Breast epithelium (tissue), 4 donors: ENCODE results near the gene TRAPPC5. TPM values are rescaled to one million over a fixed set of nuclear protein-coding genes. Genes with fewer than 3 reads are reported as not detected.

Experiments
- DNase-seq, 2 donors: peaks; one replicate each; pipeline ENCODE4 v3.0.0-alpha.2; 2019; ENCODE audit warnings: low spot score in 2 of 2
- H3K27ac ChIP-seq, 2 donors: fragments of 200-600 bp; sonication (generic) in 1 of 2; one replicate each; pipeline ENCODE4 v1.5.1; 2016 to 2019; ENCODE audit warnings: mild to moderate bottlenecking in 1 of 2
- H3K27me3 ChIP-seq, 2 donors: fragments of 200-600 bp; sonication (generic) in 1 of 2; one replicate each; pipeline versions ENCODE4 v1.5.1 to v1.6.0; 2017 to 2019; ENCODE audit warnings: control low read depth in 1 of 2, mild to moderate bottlenecking in 1 of 2
- H3K36me3 ChIP-seq: fragments of 200-600 bp; one replicate; pipeline ENCODE4 v1.5.1; 2019
- H3K4me1 ChIP-seq, 2 donors: fragments of 200-600 bp; sonication (generic); one replicate each; pipeline ENCODE4 v1.5.1; 2016 to 2019; ENCODE audit warnings: control low read depth in 1 of 2
- H3K4me3 ChIP-seq, 3 donors: fragments of 200-600 bp; sonication (generic); 1 replicate in 2 of 3; 2 replicates in 1 of 3; pipeline ENCODE4 v1.5.1; 2016 to 2019; ENCODE audit warnings: mild to moderate bottlenecking in 3 of 3, moderate library complexity in 2 of 3
- H3K9me3 ChIP-seq, 2 donors: fragments of 200-600 bp; sonication (generic) in 1 of 2; one replicate each; pipeline ENCODE4 v1.5.1; 2016 to 2019; ENCODE audit warnings: control low read depth in 1 of 2
- POLR2A ChIP-seq: fragments of 450-650 bp; IDR thresholded peaks from one replicate; pipeline ENCODE4 v1.6.1; 2016; ENCODE audit warnings: antibody characterized with exemption, mild to moderate bottlenecking, moderate library complexity
- POLR2AphosphoS5 ChIP-seq, 3 donors: sonication (generic); formaldehyde crosslinking; IDR thresholded peaks; one replicate each; pipeline ENCODE4 v1.6.1; 2017; ENCODE audit warnings: antibody characterized with exemption in 3 of 3
- intact Hi-C: fragments of 100-400 bp; cut with DNase I; formaldehyde crosslinking; loops from one replicate; pipeline ENCODE4 v1.15.1; 2023; ENCODE audit warnings: low total_unique reads
- total RNA-seq, 3 donors: library from RNA; depleted of rRNA; stranded (reverse); fragments of >200 nt; gene quantifications; one replicate each; pipeline ENCODE4 v1.1.0, GENCODE V29; 2016
- TF ChIP-seq, protein P1 (sequence below), 3 donors: fragments of 450-650 bp; IDR thresholded peaks; one replicate each; pipeline ENCODE4 v1.5.1; 2016 to 2017; ENCODE audit warnings: antibody characterized with exemption in 3 of 3, mild to moderate bottlenecking in 3 of 3, moderate library complexity in 3 of 3

TRAPPC5 gene
- total RNA-seq, 3 donors from 2014 or later = 34.7 to 84.0 (median 62.6) TPM

GRCh38 chr19:7701049-7701653 is 20.5 kb downstream of the TRAPPC5 start:
- Histone ChIP-seq H3K36me3 (no peaks in the 10 kb centered on the region), H3K27ac (no peak overlapping the region), H3K27me3 (peaks cover 0 to 58% of the 10 kb centered on the region in 2 donors), H3K4me1 (no peaks in the 10 kb centered on the region), H3K4me3 (no peak overlapping the region), H3K9me3 (no peaks in the 10 kb centered on the region)
- DNase-seq = no peak
- intact Hi-C loops = no loop called here
- TF ChIP-seq, protein P1, sequence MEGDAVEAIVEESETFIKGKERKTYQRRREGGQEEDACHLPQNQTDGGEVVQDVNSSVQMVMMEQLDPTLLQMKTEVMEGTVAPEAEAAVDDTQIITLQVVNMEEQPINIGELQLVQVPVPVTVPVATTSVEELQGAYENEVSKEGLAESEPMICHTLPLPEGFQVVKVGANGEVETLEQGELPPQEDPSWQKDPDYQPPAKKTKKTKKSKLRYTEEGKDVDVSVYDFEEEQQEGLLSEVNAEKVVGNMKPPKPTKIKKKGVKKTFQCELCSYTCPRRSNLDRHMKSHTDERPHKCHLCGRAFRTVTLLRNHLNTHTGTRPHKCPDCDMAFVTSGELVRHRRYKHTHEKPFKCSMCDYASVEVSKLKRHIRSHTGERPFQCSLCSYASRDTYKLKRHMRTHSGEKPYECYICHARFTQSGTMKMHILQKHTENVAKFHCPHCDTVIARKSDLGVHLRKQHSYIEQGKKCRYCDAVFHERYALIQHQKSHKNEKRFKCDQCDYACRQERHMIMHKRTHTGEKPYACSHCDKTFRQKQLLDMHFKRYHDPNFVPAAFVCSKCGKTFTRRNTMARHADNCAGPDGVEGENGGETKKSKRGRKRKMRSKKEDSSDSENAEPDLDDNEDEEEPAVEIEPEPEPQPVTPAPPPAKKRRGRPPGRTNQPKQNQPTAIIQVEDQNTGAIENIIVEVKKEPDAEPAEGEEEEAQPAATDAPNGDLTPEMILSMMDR (IDR thresholded peaks at IDR 0.05) = no peak
- TF ChIP-seq POLR2A = no peak
- no peak for TF ChIP-seq POLR2AphosphoS5 (IDR thresholded peaks at IDR 0.05)

GRCh38 chr19:7701654-7702457 is 21.2 kb downstream of the TRAPPC5 start, which contains the start of gene FCER2:
Gene FCER2, minus strand, starts transcription at chr19:7702131. Its CDS starts 2,371 bp downstream, at chr19:7699760.
- intact Hi-C loops = no loop called here
- Histone ChIP-seq H3K27me3 (peaks cover 0 to 55% of the 10 kb centered on the region in 2 donors), H3K4me1 (no peaks in the 10 kb centered on the region), H3K9me3 (no peaks in the 10 kb centered on the region), H3K36me3 (no peaks in the 10 kb centered on the region), H3K4me3 (no peak within 1 kb of the TSS), H3K27ac (no peak within 1 kb of the TSS)
- DNase-seq = no peak
- TF ChIP-seq POLR2AphosphoS5 (IDR thresholded peaks at IDR 0.05) = no peak
- TF ChIP-seq POLR2A = no peak
- TF ChIP-seq, protein P1 (IDR thresholded peaks at IDR 0.05) = no peak

DNA sequence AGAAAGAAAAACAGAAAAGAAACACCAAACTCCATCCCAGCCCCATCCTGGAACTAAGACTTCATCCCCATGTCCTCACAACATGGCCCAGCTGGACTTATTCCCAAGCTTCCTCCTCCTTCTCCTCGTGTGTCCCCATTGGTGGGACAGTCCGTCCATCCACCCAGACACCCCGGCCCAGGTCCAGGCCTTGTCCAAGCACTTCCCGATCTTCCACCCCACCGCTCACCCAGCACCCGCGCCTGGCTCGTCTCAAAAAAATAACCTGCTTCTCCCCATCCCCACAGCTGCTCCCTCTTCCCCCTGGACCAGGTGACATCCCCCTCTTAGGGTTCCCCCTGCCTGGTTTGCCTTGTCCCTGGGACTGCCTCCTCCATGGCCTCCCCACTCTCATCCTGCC is 22.7 kb downstream of the TRAPPC5 start:
- H3K27me3 ChIP-seq = peaks cover 0 to 40% of the 10 kb centered on the region in 2 donors
- no peak for TF ChIP-seq POLR2A
- TF ChIP-seq POLR2AphosphoS5 (IDR thresholded peaks at IDR 0.05) = no peak
- TF ChIP-seq, protein P1 (IDR thresholded peaks at IDR 0.05) = no peak
- H3K9me3 ChIP-seq = no peaks in the 10 kb centered on the region
- H3K27ac ChIP-seq = no peak overlapping the region
- no peak overlapping the region for H3K4me3 ChIP-seq
- no peaks in the 10 kb centered on the region for H3K36me3 ChIP-seq
- no peak for DNase-seq
- intact Hi-C loops = no loop called here
- H3K4me1 ChIP-seq = no peaks in the 10 kb centered on the region

GRCh38 chr19:7704280-7705060 is 23.8 kb downstream of the TRAPPC5 start:
- no peak for DNase-seq
- Histone ChIP-seq H3K36me3 (no peaks in the 10 kb centered on the region), H3K4me3 (no peak overlapping the region), H3K27ac (no peak overlapping the region), H3K4me1 (no peaks in the 10 kb centered on the region), H3K27me3 (peaks cover 0 to 30% of the 10 kb centered on the region in 2 donors), H3K9me3 (no peaks in the 10 kb centered on the region)
- intact Hi-C loops = no loop called here
- TF ChIP-seq POLR2A = no peak

DNA sequence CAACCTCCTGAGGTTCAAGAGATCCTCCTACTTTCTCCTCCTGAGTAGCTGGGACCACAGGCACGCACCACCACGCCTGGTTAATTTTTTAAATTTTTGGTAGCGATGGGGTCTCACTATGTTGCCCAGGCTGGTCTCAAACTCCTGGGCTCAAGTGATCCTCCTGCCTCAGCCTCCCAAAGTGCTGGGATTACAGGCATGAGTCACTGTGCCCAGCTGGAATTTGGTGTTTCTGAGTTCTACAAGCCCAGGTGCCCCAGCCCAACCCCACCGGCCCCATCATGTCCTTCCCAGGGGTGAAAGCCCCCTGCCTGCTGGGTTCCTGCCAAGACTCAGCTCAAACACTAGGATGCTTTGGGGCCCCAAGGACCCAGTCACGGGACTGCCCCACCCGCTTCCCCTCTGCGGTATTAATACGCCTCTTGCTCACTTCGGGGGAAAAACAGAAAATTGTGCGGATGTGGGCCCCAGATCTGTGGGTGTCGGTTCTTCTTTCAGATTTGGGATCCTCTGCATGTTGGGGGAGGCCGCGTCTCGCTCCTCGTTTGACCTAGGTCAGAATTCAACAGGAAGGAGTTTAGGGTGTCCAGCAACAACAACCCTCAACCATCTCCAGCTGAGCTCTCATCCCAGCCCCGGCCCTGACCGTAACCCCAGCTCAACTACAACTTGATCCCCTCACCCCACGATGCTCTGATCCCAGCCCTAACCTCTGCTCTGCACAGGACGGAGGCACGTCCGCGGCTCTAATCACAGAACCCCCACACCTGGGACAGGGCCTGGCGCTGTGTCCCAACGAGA is 25.0 kb downstream of the TRAPPC5 start:
- H3K36me3 ChIP-seq = no peaks in the 10 kb centered on the region
- DNase-seq = peak in 1 of 2 donors; percentile 18
- H3K4me1 ChIP-seq = no peaks in the 10 kb centered on the region
- H3K27me3 ChIP-seq = peaks cover 0 to 21% of the 10 kb centered on the region in 2 donors
- H3K9me3 ChIP-seq = no peaks in the 10 kb centered on the region
- no peak for TF ChIP-seq POLR2AphosphoS5 (IDR thresholded peaks at IDR 0.05)
- TF ChIP-seq POLR2A = no peak
- TF ChIP-seq, protein P1 (IDR thresholded peaks at IDR 0.05) = no peak
- H3K4me3 ChIP-seq = no peak overlapping the region
- intact Hi-C loops = no loop called here
- H3K27ac ChIP-seq = peak overlapping the region in 1 of 2 donors; percentile 43
